ENCODE results near the gene ACER1. TPM values are rescaled to one million over a fixed set of nuclear protein-coding genes. Genes with fewer than 3 reads are reported as not detected.
"Not testable (repeated sequence)": the region's sequence is repeated elsewhere in the genome, so short reads cannot be mapped to it uniquely, and the experiment has no call there.

The ACER1 gene
- total and polyA plus RNA-seq, 7 experiments from 2014 or later: 0.65 to 3.9 (median 1.1) TPM

GRCh38 chr19:6360857-6361216, 27.4 kb upstream of the ACER1 start:
- not testable (repeated sequence) for H3K27me3 Mint-ChIP-seq; H3K9me3 ChIP-seq (ENCODE audit: control insufficient read depth in 2 of 3, low read length in 3 of 3); ATAC-seq; H3K9me3 Mint-ChIP-seq; H3K27me3 ChIP-seq (ENCODE audit: control insufficient read depth in 2 of 2, insufficient read depth in 2 of 2, low read length in 2 of 2); DNase-seq
- peak overlapping the region; percentile 82 for H3K27ac ChIP-seq (ENCODE audit: low read depth, low read length)
- Mint-ChIP-seq H3K27ac (peak overlapping the region; percentile 23 to 98 (median 87)), H3K36me3 (peaks cover 0 to 23% (median 12%) of the 10 kb centered on the region in 5 donors), H3K4me1 (peaks cover 10 to 32% (median 20%) of the 10 kb centered on the region in 7 donors), H3K4me3 (peak overlapping the region in 9 of 10 donors; percentile 83 to 100 (median 96))
- intact Hi-C loops (cut with micrococcal nuclease): loop anchor here (1.0 to 5.0 kb wide), 13 partner anchors 11 to 739 kb away; partner anchors contain the start of genes GTF2F1 (in 2 of the 2), ALKBH7 (in 1 of the 2), CATSPERD (in 1 of the 2) and GPR108 (in 1 of the 2)
- peaks cover 10 to 13% of the 10 kb centered on the region in 2 donors for H3K4me1 ChIP-seq (ENCODE audit: control insufficient read depth in 2 of 2, insufficient read depth in 2 of 2, low read length in 2 of 2)
- ChIA-PET POLR2A (interaction anchor here (0.7 to 5.5 kb wide), 5 partner anchors 12 to 530 kb away, joined by 3 to 85 read pairs (median 3); partner anchors contain the start of genes ALKBH7, GTF2F1, KHSRP and PSPN), CTCF (interaction anchor here (0.7 to 1.9 kb wide), 2 partner anchors 11 to 488 kb away, joined by 3 to 9 read pairs; partner anchors contain the start of gene ALKBH7)
- peaks cover 8 to 45% (median 8%) of the 10 kb centered on the region in 3 experiments for H3K36me3 ChIP-seq (ENCODE audit: control insufficient read depth in 2 of 3, insufficient read depth in 3 of 3, low read length in 3 of 3)
- peak overlapping the region; percentile 76 for H3K4me3 ChIP-seq (ENCODE audit: low read length)

GRCh38 chr19:6360445-6360844, 27.0 kb upstream of the ACER1 start:
- H3K4me3 ChIP-seq (ENCODE audit: low read length); H3K27me3 ChIP-seq (ENCODE audit: control insufficient read depth in 2 of 2, insufficient read depth in 2 of 2, low read length in 2 of 2); DNase-seq; H3K9me3 Mint-ChIP-seq; H3K27me3 Mint-ChIP-seq; ATAC-seq; H3K27ac ChIP-seq (ENCODE audit: low read depth, low read length); H3K9me3 ChIP-seq (ENCODE audit: control insufficient read depth in 2 of 3, low read length in 3 of 3): not testable (repeated sequence)
- ChIA-PET POLR2A (interaction anchor here (0.6 to 5.5 kb wide), 5 partner anchors 13 to 648 kb away, joined by 3 to 85 read pairs (median 3); partner anchors contain the start of genes ALKBH7, KHSRP and PSPN), CTCF (interaction anchor here (0.6 to 1.9 kb wide), 3 partner anchors 12 to 489 kb away, joined by 3 to 9 read pairs (median 3); partner anchors contain the start of gene ALKBH7)
- intact Hi-C loops (cut with micrococcal nuclease): loop anchor here in 1 of 2 donors (2.0 to 5.0 kb wide), 4 partner anchors 80 to 738 kb away; partner anchors contain the start of genes SAFB and SAFB2
- peaks cover 0 to 22% (median 12%) of the 10 kb centered on the region in 5 donors for H3K36me3 Mint-ChIP-seq
- H3K4me3 Mint-ChIP-seq: peak overlapping the region in 5 of 10 donors; percentile 61 to 100 (median 65)
- Histone ChIP-seq H3K36me3 (ENCODE audit: control insufficient read depth in 2 of 3, insufficient read depth in 3 of 3, low read length in 3 of 3) (peaks cover 4 to 41% (median 6%) of the 10 kb centered on the region in 3 experiments), H3K4me1 (ENCODE audit: control insufficient read depth in 2 of 2, insufficient read depth in 2 of 2, low read length in 2 of 2) (peaks cover 10 to 13% of the 10 kb centered on the region in 2 donors)
- H3K4me1 Mint-ChIP-seq: peaks cover 10 to 32% (median 20%) of the 10 kb centered on the region in 7 donors
- peak overlapping the region in 3 of 9 donors; percentile 87 to 88 (median 87) for H3K27ac Mint-ChIP-seq

- Histone ChIP-seq H3K27ac (ENCODE audit: low read depth, low read length) (no peak overlapping the region), H3K4me1 (ENCODE audit: control insufficient read depth in 2 of 2, insufficient read depth in 2 of 2, low read length in 2 of 2) (peaks cover 10 to 13% of the 10 kb centered on the region in 2 donors), H3K27me3 (ENCODE audit: control insufficient read depth in 2 of 2, insufficient read depth in 2 of 2, low read length in 2 of 2) (no peaks in the 10 kb centered on the region), H3K36me3 (ENCODE audit: control insufficient read depth in 2 of 3, insufficient read depth in 3 of 3, low read length in 3 of 3) (peaks cover 0 to 34% (median 0%) of the 10 kb centered on the region in 3 experiments), H3K4me3 (ENCODE audit: low read length) (no peak overlapping the region), H3K9me3 (ENCODE audit: control insufficient read depth in 2 of 3, low read length in 3 of 3) (no peaks in the 10 kb centered on the region)
- ChIA-PET POLR2A (interaction anchor here (0.6 to 5.5 kb wide), 4 partner anchors 13 to 649 kb away, joined by 3 to 85 read pairs (median 4); partner anchors contain the start of genes ALKBH7 and PSPN), CTCF (interaction anchor here (0.6 to 0.7 kb wide), 2 partner anchors 13 to 144 kb away, joined by 3 to 6 read pairs; partner anchors contain the start of gene ALKBH7)
- H3K4me1 Mint-ChIP-seq: peaks cover 10 to 32% (median 21%) of the 10 kb centered on the region in 7 donors
- no peak for ATAC-seq
- peak overlapping the region in 3 of 9 donors; percentile 25 to 56 (median 39) for H3K27ac Mint-ChIP-seq
- intact Hi-C loops (cut with micrococcal nuclease): loop anchor here in 1 of 2 donors (2.0 to 5.0 kb wide), 4 partner anchors 79 to 737 kb away; partner anchors contain the start of genes SAFB and SAFB2
- H3K4me3 Mint-ChIP-seq: peak overlapping the region in 4 of 10 donors; percentile 3 to 71 (median 46)
- DNase-seq: no peak
- H3K36me3 Mint-ChIP-seq: peaks cover 0 to 19% (median 12%) of the 10 kb centered on the region in 5 donors
- H3K27me3 Mint-ChIP-seq: no peaks in the 10 kb centered on the region
- H3K9me3 Mint-ChIP-seq: no peaks in the 10 kb centered on the region
These were observed 26.3 kb upstream of the ACER1 start for GRCh38 chr19:6359568-6360341.

GRCh38 chr19:6358003-6358402, 24.6 kb upstream of the ACER1 start:
- H3K27ac ChIP-seq (ENCODE audit: low read depth, low read length): no peak overlapping the region
- no peaks in the 10 kb centered on the region for H3K27me3 ChIP-seq (ENCODE audit: control insufficient read depth in 2 of 2, insufficient read depth in 2 of 2, low read length in 2 of 2)
- ChIA-PET CTCF (no interaction called here), POLR2A (interaction anchor here (0.6 kb wide), 1 partner anchor 118 kb away, joined by 3 read pairs; no protein-coding TSS in a partner anchor)
- H3K4me3 Mint-ChIP-seq: no peak overlapping the region
- intact Hi-C loops (cut with micrococcal nuclease): no loop called here
- no peak for DNase-seq
- peaks cover 0 to 14% (median 12%) of the 10 kb centered on the region in 5 donors for H3K36me3 Mint-ChIP-seq
- H3K4me1 Mint-ChIP-seq: peaks cover 10 to 22% (median 13%) of the 10 kb centered on the region in 7 donors
- H3K9me3 ChIP-seq (ENCODE audit: control insufficient read depth in 2 of 3, low read length in 3 of 3): no peaks in the 10 kb centered on the region
- peaks cover 0 to 25% (median 0%) of the 10 kb centered on the region in 3 experiments for H3K36me3 ChIP-seq (ENCODE audit: control insufficient read depth in 2 of 3, insufficient read depth in 3 of 3, low read length in 3 of 3)
- no peaks in the 10 kb centered on the region for H3K27me3 Mint-ChIP-seq
- no peak overlapping the region for H3K4me3 ChIP-seq (ENCODE audit: low read length)
- no peak for ATAC-seq
- H3K9me3 Mint-ChIP-seq: no peaks in the 10 kb centered on the region
- H3K27ac Mint-ChIP-seq: peak overlapping the region in 1 of 9 donors; percentile 31
- peaks cover 1 to 5% of the 10 kb centered on the region in 2 donors for H3K4me1 ChIP-seq (ENCODE audit: control insufficient read depth in 2 of 2, insufficient read depth in 2 of 2, low read length in 2 of 2)

GRCh38 chr19:6357174-6357573, 23.8 kb upstream of the ACER1 start:
- Histone ChIP-seq H3K27me3 (ENCODE audit: control insufficient read depth in 2 of 2, insufficient read depth in 2 of 2, low read length in 2 of 2) (no peaks in the 10 kb centered on the region), H3K9me3 (ENCODE audit: control insufficient read depth in 2 of 3, low read length in 3 of 3) (no peaks in the 10 kb centered on the region), H3K27ac (ENCODE audit: low read depth, low read length) (no peak overlapping the region), H3K4me1 (ENCODE audit: control insufficient read depth in 2 of 2, insufficient read depth in 2 of 2, low read length in 2 of 2) (no peaks in the 10 kb centered on the region), H3K36me3 (ENCODE audit: control insufficient read depth in 2 of 3, insufficient read depth in 3 of 3, low read length in 3 of 3) (peaks cover 0 to 31% (median 0%) of the 10 kb centered on the region in 3 experiments), H3K4me3 (ENCODE audit: low read length) (no peak overlapping the region)
- H3K4me1 Mint-ChIP-seq: peaks cover 3 to 16% (median 5%) of the 10 kb centered on the region in 7 donors
- no peak overlapping the region for H3K4me3 Mint-ChIP-seq
- no peak overlapping the region for H3K27ac Mint-ChIP-seq
- H3K36me3 Mint-ChIP-seq: peaks cover 0 to 22% (median 12%) of the 10 kb centered on the region in 5 donors
- ATAC-seq (no peak), DNase-seq (no peak)
- POLR2A ChIA-PET: no interaction called here
- CTCF ChIA-PET: interaction anchor here (1.1 kb wide), 1 partner anchor 57 kb away, joined by 4 read pairs; no protein-coding TSS in a partner anchor
- intact Hi-C loops (cut with micrococcal nuclease): no loop called here
- no peaks in the 10 kb centered on the region for H3K9me3 Mint-ChIP-seq
- H3K27me3 Mint-ChIP-seq: no peaks in the 10 kb centered on the region

GRCh38 chr19:6355321-6356040, 22.1 kb upstream of the ACER1 start:
- H3K4me3 ChIP-seq (ENCODE audit: low read length); H3K4me1 ChIP-seq (ENCODE audit: control insufficient read depth in 2 of 2, insufficient read depth in 2 of 2, low read length in 2 of 2); H3K27ac ChIP-seq (ENCODE audit: low read depth, low read length); H3K9me3 ChIP-seq (ENCODE audit: control insufficient read depth in 2 of 3, low read length in 3 of 3); CTCF ChIA-PET; H3K4me3 Mint-ChIP-seq; intact Hi-C loops (cut with micrococcal nuclease); H3K9me3 Mint-ChIP-seq; H3K27me3 ChIP-seq (ENCODE audit: control insufficient read depth in 2 of 2, insufficient read depth in 2 of 2, low read length in 2 of 2); H3K27me3 Mint-ChIP-seq; H3K27ac Mint-ChIP-seq; ATAC-seq; DNase-seq; POLR2A ChIA-PET: not testable (repeated sequence)
- Mint-ChIP-seq H3K36me3 (peaks cover 0 to 27% (median 15%) of the 10 kb centered on the region in 5 donors), H3K4me1 (peaks cover 0 to 12% (median 5%) of the 10 kb centered on the region in 7 donors)
- peaks cover 0 to 25% (median 0%) of the 10 kb centered on the region in 3 experiments for H3K36me3 ChIP-seq (ENCODE audit: control insufficient read depth in 2 of 3, insufficient read depth in 3 of 3, low read length in 3 of 3)
